NB4 (cell line): ENCODE data around the gene ZNF628.

Experiments
- MYC ChIP-seq: IDR thresholded peaks from 2 replicates; pipeline ENCODE4 v1.6.1; 2011; ENCODE audit warnings: low read depth, low read length
- POLR2A ChIP-seq: IDR thresholded peaks from 2 replicates; pipeline ENCODE4 v1.6.1; 2011; ENCODE audit warnings: mild to moderate bottlenecking; ENCODE audit not compliant: insufficient read length; ENCODE audit errors: extremely low read depth
- TF ChIP-seq, protein P1 (sequence below): IDR thresholded peaks from one replicate; pipeline ENCODE4 v1.5.1; 2012; ENCODE audit warnings: low read depth, low read length
- TF ChIP-seq, protein P2 (sequence below): IDR thresholded peaks from 2 replicates; pipeline ENCODE4 v1.6.1; 2011; ENCODE audit warnings: low read depth, low read length

DNA sequence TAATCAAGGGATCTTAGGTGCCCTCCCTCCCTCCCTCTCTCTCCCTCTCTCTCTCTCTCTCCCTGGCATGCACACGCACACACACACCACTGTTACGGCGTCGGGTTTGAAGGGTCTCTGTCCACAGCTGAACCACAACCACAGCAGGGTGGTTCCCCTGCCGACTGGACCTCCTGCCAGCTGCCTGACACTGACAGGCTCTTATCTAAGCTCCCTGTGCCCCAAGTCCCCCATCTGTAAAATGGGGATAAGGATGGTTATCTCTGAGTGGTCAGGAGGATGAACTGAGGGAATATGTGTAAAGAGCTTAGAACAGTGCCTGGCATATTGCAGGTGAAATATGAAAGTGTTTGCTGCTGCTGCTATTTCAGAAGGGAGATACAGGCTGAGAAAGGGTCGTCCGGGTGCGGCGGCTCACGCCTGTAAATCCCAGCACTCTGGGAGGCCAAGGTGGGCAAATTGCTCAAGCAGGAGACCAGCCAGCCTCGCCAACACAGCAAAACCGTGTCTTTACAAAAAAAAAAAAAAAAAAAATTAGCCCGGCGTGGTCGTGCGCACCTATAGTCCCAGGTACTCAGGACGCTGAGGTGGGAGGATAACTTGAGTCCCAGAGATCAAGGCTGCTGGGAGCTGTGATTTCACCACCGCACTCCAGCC is 32.5 kb upstream of the ZNF628 start:
- TF ChIP-seq, protein P1, sequence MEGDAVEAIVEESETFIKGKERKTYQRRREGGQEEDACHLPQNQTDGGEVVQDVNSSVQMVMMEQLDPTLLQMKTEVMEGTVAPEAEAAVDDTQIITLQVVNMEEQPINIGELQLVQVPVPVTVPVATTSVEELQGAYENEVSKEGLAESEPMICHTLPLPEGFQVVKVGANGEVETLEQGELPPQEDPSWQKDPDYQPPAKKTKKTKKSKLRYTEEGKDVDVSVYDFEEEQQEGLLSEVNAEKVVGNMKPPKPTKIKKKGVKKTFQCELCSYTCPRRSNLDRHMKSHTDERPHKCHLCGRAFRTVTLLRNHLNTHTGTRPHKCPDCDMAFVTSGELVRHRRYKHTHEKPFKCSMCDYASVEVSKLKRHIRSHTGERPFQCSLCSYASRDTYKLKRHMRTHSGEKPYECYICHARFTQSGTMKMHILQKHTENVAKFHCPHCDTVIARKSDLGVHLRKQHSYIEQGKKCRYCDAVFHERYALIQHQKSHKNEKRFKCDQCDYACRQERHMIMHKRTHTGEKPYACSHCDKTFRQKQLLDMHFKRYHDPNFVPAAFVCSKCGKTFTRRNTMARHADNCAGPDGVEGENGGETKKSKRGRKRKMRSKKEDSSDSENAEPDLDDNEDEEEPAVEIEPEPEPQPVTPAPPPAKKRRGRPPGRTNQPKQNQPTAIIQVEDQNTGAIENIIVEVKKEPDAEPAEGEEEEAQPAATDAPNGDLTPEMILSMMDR: no peak
- TF ChIP-seq, protein P2, sequence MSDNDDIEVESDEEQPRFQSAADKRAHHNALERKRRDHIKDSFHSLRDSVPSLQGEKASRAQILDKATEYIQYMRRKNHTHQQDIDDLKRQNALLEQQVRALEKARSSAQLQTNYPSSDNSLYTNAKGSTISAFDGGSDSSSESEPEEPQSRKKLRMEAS: no peak
- TF ChIP-seq POLR2A (no peak), MYC (no peak)
